ENCODE results near the gene VIPR1.
A peak's percentile ranks its signal among the peaks of the same experiment; 100 is the strongest.

The VIPR1 gene

DNA sequence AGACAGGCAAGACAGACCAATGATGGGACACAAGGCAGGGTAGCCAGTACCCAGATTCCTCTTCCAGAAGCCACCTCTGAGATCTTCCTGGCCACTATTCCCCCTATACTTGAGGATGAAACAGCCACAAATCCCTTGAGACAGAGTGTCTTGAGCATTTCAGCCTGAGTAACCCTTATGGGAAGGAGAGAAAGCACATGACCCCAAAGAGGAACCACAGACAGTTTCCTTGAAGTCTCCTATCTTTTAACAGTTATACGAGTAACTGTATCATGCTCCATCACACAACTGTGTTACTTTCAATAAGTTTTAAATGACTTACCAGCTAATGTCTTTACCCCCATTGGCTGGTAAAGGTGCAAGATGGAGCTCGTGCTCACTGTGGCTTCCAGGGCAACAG, 9.3 kb downstream of the VIPR1 start:
- DNase-seq (ENCODE audit: low read depth in 3 of 3) = no peak

DNA sequence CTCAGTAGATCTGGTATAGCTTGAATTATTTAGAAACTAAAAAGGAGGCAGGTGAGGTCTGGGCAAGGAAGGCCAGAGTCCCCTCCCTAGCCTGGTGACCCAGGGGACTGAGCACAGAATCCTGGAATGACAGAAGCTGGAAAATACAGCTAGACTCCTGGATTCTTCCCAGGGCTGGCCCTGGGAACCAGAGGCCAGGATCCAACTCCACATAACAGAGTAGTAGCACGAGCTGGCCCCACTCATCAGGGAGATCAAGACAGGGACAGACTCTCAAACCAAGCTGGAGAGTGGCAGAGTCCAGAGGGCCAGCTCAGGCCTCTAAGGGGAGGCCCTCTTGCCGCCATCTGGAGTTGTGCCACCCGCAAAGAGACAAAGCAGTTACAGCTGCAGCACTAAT, 10.7 kb downstream of the VIPR1 start:
- no peak for DNase-seq (ENCODE audit: low read depth in 3 of 3)

DNA sequence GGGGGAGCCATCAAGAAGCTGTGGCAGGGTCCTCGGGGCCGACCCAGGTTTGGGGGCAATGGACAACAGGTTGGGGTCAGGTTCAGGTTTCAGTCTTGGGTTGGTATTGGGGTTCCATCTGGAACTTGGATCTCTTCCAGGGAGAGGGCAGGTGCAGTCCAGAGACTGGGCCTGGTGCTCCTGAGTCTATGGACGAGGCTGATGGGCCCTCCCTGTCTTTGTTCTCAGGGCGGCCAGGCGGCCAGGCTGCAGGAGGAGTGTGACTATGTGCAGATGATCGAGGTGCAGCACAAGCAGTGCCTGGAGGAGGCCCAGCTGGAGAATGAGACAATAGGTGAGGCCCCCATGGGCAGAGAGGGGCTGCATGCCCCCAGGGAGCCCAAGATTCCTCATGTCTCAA, 11.1 kb downstream of the VIPR1 start:
- no peak for DNase-seq (ENCODE audit: low read depth in 3 of 3)

DNA sequence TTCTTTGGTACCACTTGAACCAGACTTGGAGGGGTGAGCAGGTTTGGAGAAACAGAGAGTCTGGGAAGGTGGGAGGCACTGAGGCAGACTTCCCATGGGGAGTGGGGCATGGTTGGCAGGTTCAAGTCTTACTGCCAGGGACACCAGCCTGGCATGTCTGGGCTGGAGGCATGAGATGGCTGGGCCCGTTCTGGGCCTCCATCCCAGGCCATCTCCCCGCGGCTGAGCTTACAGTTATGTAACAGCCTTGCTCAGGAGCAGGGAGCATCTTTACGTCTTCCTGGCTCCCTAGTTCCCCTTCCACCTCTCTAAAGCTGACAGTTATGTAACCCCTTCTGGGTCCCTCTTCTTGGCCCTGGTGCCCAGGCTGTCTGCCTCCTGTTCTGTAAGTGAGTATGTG, 12.4 kb downstream of the VIPR1 start:
- no peak for DNase-seq (ENCODE audit: low read depth in 3 of 3)

DNA sequence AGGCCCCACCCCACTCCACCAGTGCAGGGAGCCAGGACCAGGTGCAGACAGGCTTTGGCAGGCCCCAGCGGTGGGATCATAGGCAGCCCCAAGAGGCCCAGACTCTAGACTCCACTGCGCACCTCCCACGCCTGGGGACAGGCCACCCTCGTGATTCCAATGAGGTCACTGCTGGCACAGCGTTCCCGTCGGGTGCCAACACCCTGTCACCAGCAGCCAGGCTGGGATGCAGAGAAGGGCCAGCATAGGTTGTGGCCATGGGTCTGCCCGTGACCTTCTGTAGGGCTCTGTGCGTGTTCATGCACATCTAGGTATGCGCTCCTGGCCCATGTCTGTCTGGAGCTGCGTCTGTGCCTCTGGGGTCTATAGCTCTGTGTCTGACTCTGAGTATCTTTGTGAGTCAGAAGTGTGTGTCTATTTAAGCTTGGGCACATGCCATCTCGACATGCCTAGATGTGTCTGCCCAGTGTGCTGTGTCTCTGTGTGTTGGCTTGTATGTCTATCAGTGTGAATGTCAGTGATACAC, 13.0 kb downstream of the VIPR1 start:
- no peak for DNase-seq (ENCODE audit: low read depth in 3 of 3)

DNA sequence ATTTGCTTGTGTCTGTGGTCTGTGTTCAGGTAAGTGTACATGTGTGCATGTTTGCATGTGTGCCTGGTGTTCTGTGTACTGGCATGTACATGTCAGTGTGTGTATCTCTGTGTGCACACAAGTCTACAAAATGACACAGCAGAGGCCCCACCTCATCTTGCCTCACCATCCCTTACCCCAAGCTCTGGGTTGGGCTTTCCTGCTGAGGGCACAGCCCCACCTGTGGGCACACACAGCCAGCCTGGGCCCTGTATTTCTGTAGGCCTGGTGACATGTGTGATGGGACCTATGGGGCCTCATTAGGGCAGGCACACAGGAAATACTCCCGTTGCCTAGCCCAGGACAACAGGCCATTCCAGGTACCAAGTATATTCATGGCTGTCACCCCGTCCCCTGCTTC, 13.5 kb downstream of the VIPR1 start:
- DNase-seq (ENCODE audit: low read depth in 3 of 3) = no peak

DNA sequence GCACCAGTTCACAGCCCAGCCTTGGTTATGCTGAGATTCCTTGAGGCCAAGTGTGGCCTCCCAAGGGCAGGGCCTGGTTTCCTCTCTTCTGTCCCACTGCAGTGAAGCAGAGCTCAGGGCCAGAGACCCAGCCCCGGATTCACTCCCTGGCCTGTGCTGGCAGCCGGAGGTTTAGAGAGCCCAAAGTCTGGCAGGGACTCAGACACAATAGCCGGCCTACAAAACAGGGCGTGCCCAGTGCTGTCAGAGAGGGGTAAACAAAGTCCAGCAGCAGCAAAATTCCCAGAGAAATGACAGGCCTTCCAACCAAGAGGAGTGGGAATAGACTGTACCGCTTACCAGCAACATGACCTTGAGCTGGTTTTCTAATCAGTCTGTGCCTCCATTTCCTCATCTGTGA, 14.0 kb downstream of the VIPR1 start:
- DNase-seq (ENCODE audit: low read depth in 3 of 3) = no peak

DNA sequence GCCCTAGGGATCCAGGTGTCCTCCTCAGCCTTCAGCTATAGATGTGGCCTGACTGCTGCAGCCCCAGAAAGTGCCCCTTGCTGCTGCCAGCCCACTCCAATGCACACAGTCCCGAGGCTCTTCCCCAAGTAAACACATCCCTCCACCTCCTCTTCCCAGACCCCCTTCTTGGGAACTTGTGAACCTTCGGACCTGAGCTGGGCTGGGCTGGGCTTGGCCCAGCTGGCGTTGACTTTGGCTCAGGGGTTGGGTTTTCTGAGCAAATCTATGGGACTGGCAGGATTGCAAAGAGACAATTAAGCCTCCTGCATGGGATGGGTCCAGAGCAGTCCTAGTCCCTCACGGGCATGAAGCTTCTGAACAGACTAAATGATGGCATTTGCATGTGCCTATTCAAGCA, 14.7 kb downstream of the VIPR1 start:
- DNase-seq (ENCODE audit: low read depth in 3 of 3) = no peak

DNA sequence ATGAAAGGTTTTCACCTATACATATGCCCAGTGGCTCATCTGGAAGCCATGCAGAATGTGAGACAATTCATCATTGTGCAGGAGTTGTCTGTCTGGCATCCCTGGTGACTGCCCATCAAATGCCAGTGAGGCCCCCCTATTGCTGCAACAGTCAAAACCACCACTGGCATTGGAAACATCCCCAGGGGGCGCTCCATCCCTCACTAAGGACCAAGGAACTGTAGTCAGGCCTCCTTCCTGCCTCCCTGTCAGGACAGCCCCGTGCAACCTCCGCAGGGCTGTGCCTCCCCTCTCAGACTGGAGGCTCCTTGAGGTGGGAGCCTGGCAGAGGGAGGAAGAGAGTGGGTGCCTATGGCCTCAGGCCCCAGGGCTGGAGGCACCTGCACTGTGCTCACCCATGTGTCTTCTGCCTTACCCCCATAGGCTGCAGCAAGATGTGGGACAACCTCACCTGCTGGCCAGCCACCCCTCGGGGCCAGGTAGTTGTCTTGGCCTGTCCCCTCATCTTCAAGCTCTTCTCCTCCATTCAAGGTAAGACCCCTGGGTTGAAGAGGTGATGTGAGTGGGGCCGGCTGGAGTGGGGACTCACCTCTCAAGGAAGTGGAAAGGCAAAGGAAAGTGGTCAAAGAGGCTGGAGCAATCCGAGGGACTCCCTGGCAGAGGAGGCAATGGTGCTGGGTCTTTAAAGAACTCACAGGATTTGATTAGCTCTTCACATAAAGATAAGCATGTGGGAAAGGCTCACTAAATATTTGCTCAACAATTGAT, 16.5 kb downstream of the VIPR1 start:
- DNase-seq (ENCODE audit: low read depth in 3 of 3) = no peak

DNA sequence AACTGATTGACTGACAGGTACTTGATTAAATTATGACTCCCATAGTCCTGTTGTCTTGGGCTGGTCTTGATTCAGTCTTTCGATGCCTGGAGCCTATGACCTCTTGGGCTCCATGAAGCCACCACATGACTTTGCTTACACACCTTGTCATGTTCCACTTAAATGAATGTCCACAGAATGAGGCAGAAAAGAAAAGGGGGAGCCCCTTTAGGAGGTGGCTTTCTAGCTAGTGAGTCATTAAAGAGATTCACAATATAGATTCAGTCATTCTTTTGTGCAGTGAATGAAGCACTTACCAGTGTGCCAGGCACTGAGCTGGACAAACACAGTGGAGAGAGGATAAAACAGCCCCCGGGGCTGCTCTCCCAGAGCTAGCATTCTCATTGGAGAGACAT, 17.1 kb downstream of the VIPR1 start:
- no peak for DNase-seq (ENCODE audit: low read depth in 3 of 3)

DNA sequence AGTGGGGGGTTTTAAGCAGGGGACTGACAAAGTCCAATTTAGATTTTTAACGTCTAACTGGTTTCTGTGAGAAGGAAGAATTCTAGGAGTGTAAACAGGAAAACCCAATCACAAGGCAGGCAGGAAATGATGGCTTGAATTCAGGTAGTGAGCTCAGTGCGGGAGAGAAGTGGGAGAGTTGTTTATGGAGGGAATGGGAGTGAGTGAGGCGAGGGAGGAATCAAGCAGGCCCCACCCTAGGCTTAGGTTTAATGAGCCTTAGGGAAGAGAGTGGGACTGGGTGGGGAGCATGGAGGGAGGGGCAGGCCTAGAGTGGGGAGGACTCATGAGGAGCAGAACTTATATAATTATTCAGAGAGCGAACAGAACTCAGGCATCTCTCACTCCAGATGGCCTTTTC, 17.9 kb downstream of the VIPR1 start:
- no peak for DNase-seq (ENCODE audit: low read depth in 3 of 3)

DNA sequence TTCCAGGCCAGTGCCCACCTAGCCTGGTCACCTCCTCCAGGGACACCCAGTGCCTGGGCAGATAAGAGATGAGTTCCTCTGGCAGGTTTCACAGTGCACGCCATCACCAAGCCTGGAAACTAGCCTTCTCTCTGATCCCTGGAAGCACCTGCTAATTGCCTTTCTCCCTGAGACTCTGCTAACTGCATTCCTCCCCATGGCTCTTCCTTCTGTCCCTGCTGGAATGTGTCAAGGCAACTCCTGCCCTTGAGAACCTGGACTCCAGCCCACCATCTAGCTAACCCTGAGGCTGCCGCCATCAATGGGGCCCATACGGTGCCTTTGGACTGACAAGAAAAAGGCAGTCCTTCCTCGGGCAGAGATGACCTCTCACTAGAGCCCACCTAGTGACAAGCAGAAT, 18.5 kb downstream of the VIPR1 start:
- DNase-seq (ENCODE audit: low read depth in 3 of 3) = no peak

DNA sequence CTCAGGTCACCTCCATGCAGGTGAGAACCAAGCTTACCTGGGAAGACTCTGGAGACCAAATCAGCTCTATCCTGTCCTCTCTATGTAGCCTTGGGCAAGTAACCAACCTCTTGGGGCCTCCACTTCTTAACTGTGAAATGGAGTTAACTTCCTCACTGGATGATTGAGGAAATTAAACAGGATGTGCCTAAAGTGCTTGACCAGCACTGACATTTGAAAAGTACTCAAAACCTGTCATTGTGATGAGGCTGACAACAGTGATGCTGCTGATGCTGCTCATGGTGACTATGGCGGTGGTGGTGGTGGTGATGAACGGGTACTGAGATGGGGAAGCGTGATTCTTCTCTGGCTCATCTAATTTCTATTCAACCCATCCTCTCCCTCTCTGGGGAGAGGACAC, 22.3 kb downstream of the VIPR1 start:
- DNase-seq (ENCODE audit: low read depth in 3 of 3) = no peak

DNA sequence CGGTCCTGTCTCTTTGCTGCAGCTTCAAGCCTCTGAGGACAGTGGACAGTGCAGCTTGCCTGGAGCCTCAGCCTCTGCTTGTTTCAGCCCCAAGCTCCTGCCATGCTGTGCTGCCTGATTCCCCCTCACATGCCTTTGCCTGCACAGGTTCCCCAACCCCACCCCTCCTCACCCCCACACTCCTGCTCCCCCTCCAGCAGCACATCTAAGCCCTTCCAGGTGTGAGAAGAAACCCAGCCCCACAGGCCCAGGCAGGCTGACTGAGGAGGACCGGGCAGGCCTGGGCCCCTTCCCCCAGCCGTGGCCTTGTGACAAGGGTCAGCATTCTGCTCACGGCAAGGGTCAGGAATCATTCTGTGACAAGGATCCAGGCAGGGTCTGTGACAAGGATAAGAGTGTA, 22.8 kb downstream of the VIPR1 start:
- DNase-seq (ENCODE audit: low read depth in 3 of 3) = no peak

DNA sequence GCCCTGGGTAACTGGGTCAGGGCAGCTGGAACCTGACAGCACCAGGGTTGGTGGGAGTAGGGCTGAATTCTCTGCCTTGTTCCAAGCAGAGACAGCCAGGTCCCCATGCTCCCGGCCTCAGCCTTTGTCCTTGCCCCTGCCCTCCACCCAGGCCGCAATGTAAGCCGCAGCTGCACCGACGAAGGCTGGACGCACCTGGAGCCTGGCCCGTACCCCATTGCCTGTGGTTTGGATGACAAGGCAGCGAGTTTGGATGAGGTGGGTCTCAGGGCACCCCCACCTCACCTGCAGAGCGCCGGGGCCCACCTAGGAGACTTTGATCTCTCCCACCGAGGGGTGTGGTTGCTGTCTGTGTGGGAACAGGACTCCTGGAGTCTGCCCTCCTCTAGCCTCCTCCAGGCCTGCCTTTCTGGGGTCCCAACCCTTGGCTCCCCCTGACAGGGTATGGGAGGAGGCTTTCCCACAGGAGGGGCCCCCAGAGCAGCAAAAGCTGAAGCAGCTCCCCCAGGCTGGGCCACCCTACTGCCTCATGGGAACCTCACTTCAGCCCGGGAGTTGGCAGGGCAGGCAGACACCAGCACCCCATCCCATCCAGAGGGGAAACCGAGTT, 23.4 kb downstream of the VIPR1 start:
- DNase-seq (ENCODE audit: low read depth in 3 of 3) = no peak

DNA sequence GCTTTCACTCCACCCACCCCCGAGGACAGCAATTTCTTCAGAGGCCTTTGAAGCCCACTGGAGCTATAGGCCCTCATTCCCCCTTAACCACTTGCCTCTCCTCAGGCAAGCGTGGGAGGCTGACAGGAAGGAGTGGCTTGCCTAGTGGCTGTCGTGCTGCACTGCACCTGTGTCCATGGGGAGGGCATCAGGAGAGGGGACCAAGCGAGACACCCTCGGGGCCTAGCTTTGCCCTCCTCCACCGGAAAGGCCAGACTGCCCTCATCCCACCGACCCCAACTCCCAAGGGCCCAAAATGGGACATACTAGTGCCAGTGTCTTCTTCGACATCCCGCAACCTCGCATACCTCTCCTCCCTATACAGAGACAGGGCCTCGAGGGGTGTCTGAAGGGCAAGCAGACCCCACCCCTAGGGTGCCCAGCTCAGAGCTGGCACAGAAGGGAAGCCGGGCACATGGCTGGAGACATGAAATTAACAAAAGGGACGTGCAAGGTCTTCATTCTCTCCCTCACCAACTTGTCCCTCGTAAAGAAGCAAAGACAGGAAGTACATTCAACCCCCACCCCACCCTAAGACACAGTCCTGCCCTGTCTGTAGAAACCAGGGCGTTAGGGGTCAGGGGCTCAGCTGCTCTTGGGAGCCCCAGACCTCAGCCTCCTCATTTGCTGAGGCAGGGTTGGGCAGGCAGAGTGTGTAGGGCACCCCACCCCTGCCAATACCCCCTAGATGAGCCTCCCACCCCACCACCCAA, 24.3 kb downstream of the VIPR1 start:
- DNase-seq (ENCODE audit: low read depth in 3 of 3) = peak in 2 of 3 donors; percentile 35 to 42

DNA sequence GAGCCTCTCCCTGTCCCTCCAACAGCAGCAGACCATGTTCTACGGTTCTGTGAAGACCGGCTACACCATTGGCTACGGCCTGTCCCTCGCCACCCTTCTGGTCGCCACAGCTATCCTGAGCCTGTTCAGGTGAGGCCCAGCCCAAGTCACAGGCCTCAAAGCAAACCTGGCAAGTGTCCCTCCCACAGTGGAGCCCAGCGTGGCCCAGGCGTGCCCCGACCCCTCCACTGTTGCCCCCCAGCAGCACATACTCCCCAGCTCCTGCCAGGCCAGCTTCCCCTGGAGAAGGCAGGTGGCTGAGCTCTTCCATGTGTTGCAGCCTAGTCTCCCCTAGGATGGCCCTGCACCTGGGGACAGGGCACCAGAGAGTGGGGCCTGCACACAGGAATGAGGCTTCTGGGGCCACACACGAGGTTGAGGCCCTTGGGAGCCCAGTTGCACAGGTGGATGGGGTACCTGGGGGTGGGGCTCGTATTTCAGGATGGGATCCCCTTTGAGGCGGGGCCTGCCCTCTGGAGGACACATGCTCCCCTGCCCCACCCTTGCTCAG, 25.0 kb downstream of the VIPR1 start:
- DNase-seq (ENCODE audit: low read depth in 3 of 3) = no peak

DNA sequence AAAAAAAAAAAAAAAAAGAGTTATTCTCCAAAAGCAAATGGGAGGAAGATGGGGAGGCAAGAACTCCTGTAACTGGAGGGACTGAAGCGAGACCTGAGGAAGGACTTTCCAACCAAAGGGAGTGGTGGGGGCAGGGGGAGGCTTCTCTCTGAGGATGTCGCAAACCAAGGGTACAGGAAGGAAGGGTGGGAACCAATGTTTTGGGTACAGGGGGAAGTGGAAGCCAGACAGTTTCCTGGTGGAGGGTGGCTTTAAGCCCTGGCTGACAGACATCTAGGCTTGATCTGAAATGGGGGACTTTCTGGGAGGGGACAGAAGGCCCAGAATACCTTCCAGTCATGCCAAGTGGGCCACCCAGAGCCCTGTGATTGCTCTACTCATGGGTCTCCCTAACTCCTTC, 27.0 kb downstream of the VIPR1 start:
- DNase-seq (ENCODE audit: low read depth in 3 of 3) = no peak

DNA sequence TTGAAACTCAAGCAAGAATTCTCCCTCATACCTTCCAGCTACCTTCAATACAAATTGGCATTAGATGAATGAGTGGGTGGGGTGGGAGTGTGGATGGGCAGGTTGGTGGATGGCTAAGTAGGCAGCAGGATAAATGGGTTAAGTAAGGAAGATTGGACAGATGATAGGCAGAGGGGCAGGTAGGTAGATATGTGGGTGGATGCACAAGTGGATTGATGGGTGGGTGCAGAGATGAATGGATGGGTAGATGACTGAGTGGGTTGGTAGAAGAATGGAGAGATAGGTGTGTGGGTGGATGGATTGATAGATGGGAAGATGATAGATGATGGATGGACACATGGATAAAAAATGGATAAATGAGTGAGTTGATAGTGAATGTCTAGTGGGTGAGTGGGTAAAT, 27.6 kb downstream of the VIPR1 start:
- DNase-seq (ENCODE audit: low read depth in 3 of 3) = no peak

DNA sequence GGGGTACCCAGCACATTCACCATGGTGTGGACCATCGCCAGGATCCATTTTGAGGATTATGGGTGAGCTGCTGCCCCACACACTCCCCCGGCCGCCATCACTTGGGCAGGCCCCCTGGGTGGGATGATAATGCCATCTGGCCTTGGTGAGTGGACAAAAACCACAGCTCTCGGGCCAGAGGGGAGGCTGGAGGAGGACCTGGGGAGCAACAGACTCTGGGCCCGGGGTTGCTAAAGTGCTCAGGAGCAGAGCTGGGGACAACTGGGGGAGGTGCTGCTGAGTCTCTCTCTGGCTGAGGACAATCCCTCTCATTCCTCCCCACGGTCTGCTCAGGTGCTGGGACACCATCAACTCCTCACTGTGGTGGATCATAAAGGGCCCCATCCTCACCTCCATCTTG, 29.0 kb downstream of the VIPR1 start:
- no peak for DNase-seq (ENCODE audit: low read depth in 3 of 3)

DNA sequence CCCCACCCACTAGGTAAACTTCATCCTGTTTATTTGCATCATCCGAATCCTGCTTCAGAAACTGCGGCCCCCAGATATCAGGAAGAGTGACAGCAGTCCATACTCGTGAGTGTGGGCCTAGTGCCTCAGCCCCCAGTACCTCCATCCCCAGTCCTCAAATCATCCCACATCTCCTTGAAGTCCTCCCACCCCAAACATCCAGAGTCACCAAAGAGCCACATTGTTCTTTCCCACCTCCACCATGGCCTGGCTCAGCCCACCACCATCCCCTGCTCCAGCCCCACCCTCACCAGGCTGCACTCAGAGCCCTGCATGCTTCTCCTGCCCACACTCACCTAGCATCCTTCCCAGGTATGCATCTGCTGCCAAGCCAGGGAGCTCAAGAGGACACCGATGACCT, 29.8 kb downstream of the VIPR1 start:
- DNase-seq (ENCODE audit: low read depth in 3 of 3) = no peak

DNA sequence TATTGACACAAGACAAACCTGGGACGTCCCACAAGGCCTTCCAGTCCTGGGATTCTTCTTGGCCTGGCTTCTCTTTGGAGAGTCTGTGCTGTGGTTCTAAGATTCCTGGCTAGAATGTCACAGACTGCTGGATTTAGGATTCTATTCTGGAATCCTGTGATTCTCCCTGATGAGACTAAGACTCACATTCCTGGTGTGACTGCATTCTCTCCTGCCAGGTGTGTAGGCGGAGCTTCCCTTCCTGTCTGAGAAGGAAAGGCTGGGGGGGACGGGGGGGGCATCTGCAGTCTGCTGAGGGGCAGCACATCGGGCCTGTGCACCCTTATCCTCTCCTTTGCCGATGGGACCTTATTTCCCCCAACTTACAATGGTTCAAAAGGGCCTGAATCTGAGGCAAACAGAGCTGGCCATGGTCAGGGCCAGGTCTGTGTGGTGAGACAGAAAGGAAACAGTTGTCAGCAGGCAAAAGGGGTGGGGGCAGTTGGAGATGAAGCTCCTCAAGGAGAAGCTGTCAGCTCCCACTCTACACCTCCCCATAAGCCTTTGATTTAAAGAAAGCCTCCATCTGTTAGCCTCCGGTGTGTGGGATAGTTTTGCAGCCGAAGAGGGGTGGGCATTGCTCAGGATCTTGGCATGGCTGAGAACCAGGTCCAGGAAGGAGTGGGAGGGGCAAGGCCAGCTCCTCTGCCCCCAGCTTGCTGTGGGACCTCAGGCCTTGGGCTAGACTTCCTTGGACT, 30.9 kb downstream of the VIPR1 start:
- no peak for DNase-seq (ENCODE audit: low read depth in 3 of 3)

Measured in stimulated activated CD4-positive, alpha-beta T cell treated with anti-CD3 and anti-CD28 coated beads, TNF-alpha, amount 100 ng/mL, for 48 hours (primary cell).